ENCODE results near the gene STRN. TPM values are rescaled to one million over a fixed set of nuclear protein-coding genes. Genes with fewer than 3 reads are reported as not detected.

STRN gene
- total and polyA plus RNA-seq, 12 donors: 2.6 to 36.9 (median 18.1) TPM

DNA sequence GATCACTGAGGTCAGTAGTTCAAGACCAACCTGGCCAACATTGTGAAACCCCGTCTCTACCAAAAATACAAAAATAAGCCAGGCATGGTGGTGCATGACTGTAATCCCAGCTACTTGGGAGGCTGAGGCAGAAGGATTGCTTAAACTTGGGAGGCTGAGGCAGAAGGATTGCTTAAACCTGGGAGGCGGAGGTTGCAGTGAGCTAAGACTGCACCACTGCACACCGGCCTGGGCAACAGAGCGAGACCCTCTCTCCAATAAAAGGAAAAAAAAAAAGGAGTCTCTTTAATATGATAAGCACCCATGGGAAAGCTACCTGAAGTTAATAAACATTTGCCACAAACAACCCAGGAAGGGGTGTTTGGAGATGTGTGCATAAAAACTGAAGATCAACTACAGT lies 2.6 kb downstream of the STRN start:
- no peak overlapping the region for H3K27ac ChIP-seq
- no peaks in the 10 kb centered on the region for H3K27me3 ChIP-seq
- peaks cover 0 to 23% of the 10 kb centered on the region in 2 donors for H3K4me1 ChIP-seq (replicated peaks in 1 of 2)
- no peaks in the 10 kb centered on the region for H3K9me3 ChIP-seq (replicated peaks in 1 of 3)
- TF ChIP-seq, protein P1, sequence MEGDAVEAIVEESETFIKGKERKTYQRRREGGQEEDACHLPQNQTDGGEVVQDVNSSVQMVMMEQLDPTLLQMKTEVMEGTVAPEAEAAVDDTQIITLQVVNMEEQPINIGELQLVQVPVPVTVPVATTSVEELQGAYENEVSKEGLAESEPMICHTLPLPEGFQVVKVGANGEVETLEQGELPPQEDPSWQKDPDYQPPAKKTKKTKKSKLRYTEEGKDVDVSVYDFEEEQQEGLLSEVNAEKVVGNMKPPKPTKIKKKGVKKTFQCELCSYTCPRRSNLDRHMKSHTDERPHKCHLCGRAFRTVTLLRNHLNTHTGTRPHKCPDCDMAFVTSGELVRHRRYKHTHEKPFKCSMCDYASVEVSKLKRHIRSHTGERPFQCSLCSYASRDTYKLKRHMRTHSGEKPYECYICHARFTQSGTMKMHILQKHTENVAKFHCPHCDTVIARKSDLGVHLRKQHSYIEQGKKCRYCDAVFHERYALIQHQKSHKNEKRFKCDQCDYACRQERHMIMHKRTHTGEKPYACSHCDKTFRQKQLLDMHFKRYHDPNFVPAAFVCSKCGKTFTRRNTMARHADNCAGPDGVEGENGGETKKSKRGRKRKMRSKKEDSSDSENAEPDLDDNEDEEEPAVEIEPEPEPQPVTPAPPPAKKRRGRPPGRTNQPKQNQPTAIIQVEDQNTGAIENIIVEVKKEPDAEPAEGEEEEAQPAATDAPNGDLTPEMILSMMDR (IDR thresholded peaks at IDR 0.05): no peak
- TF ChIP-seq POLR2A (IDR thresholded peaks at IDR 0.05): no peak
- WGBS, 4 donors: 85 to 90% (median 86%) methylated on average over 4 of the region's 4 CpGs
- intact Hi-C loops (cut with DNase I): loop anchor here in 1 of 2 donors (5.0 kb wide), 1 partner anchor 46 kb away; no protein-coding TSS in a partner anchor
- H3K4me3 ChIP-seq: no peak overlapping the region
- no peaks in the 10 kb centered on the region for H3K36me3 ChIP-seq (replicated peaks in 1 of 2)
- no peak for DNase-seq

DNA sequence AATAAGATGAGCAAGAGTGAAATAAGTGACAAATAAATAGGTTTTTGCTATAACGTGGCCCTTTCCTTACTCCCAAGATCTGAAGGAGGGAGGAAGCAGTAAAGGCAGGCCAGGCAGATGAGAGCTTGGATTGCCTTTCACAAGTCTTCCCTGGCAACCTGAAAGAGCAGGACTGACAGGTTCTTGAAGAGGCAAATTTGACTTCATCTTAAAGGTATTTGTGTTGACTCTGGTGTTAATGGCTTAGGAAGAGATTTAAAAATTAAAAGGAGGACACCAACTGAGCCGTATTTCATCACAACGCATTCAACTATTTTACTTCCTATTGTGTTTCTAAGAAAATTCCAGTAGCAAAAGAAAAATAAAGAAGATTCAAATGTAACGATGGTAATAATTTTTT lies 3.2 kb downstream of the STRN start:
- intact Hi-C loops (cut with DNase I): loop anchor here in 1 of 2 donors (5.0 kb wide), 1 partner anchor 46 kb away; no protein-coding TSS in a partner anchor
- Histone ChIP-seq H3K4me3 (no peak overlapping the region), H3K27me3 (no peaks in the 10 kb centered on the region), H3K9me3 (replicated peaks in 1 of 3) (no peaks in the 10 kb centered on the region), H3K27ac (no peak overlapping the region), H3K4me1 (replicated peaks in 1 of 2) (peaks cover 0 to 23% of the 10 kb centered on the region in 2 donors), H3K36me3 (replicated peaks in 1 of 2) (no peaks in the 10 kb centered on the region)
- no peak for DNase-seq
- WGBS, 4 donors: 84 to 90% (median 87%) methylated on average over 4 of the region's 4 CpGs
- TF ChIP-seq, protein P1 (IDR thresholded peaks at IDR 0.05): no peak
- TF ChIP-seq POLR2A (IDR thresholded peaks at IDR 0.05): no peak

DNA sequence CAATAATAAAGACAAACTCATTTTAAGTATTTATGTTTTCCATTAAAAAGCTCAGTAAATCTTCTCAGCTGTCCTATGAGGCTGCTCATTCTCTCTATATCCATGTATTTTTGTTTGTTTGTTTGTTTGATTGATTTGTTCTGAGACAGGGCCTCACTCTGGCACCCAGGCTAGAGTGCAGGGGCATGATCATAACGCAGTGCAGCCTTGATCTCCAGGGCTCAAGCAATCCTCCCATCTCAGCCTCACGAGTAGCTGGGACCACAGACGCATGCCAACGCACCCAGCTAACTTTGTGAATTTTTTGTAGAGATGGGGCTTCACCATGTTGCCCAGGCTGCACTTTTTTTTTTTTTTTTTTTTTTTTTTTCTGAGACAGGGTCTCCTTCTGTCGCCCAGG lies 5.6 kb downstream of the STRN start:
- no peak for TF ChIP-seq POLR2A (IDR thresholded peaks at IDR 0.05)
- TF ChIP-seq, protein P1 (IDR thresholded peaks at IDR 0.05): no peak
- no peak for DNase-seq
- intact Hi-C loops (cut with DNase I): loop anchor here in 1 of 2 donors (5.0 kb wide), 1 partner anchor 43 kb away; no protein-coding TSS in a partner anchor
- H3K27me3 ChIP-seq: no peaks in the 10 kb centered on the region
- no peak overlapping the region for H3K27ac ChIP-seq
- H3K4me1 ChIP-seq (replicated peaks in 1 of 2): peaks cover 0 to 31% of the 10 kb centered on the region in 2 donors
- 83 to 93% (median 88%) methylated on average over 5 of the region's 5 CpGs for WGBS, 4 donors
- H3K36me3 ChIP-seq (replicated peaks in 1 of 2): no peaks in the 10 kb centered on the region
- no peaks in the 10 kb centered on the region for H3K9me3 ChIP-seq (replicated peaks in 1 of 3)
- no peak overlapping the region for H3K4me3 ChIP-seq

DNA sequence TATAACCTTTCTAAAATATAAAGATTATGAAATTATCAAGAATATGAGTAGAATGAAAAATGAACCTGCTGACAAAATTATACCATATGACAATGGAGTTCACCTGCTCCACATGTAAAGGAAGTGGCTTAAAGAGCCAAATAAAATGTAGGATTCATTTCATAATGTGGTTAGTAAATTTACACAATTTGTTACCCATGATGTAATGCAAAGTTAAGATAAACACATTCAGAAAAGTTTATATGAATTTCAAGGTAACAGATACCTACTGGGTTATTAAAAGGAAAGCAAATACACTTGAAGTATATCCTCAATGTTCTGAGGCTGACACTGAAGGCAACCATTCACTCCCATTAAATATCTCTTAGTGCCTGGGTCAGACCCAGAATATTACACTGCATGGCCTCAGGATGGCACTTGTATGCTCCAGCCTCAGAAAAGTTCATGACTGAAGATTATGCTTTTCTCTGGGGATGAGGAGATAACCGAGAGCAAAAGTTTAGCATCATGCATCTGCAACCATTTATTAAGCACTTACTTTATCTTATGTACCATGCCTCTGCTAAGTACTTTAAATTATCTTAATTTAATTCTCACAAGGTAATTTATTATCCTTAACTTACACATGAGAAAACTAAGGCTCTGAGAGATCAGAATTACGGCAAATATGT lies 6.2 kb downstream of the STRN start:
- H3K4me1 ChIP-seq (replicated peaks in 1 of 2): peaks cover 0 to 28% of the 10 kb centered on the region in 2 donors
- 82 to 87% (median 85%) methylated on average over 2 of the region's 2 CpGs for WGBS, 4 donors
- no peaks in the 10 kb centered on the region for H3K36me3 ChIP-seq (replicated peaks in 1 of 2)
- no peaks in the 10 kb centered on the region for H3K9me3 ChIP-seq (replicated peaks in 1 of 3)
- no peak overlapping the region for H3K27ac ChIP-seq
- H3K4me3 ChIP-seq: no peak overlapping the region
- TF ChIP-seq, protein P1 (IDR thresholded peaks at IDR 0.05): no peak
- no peak for TF ChIP-seq POLR2A (IDR thresholded peaks at IDR 0.05)
- H3K27me3 ChIP-seq: no peaks in the 10 kb centered on the region
- intact Hi-C loops (cut with DNase I): loop anchor here in 1 of 2 donors (5.0 kb wide), 1 partner anchor 43 kb away; no protein-coding TSS in a partner anchor
- DNase-seq: no peak
